GM18907 (cell line): Measurements from ENCODE around the gene ZFP36L2.

Experiments
- ATAC-seq: cut with Tn5 transposase; IDR thresholded peaks from one replicate; pipeline ENCODE4 v1.9.1; 2021; ENCODE audit warnings: mild to moderate bottlenecking, moderate library complexity; ENCODE audit not compliant: unreplicated experiment

ZFP36L2 gene

GRCh38 chr2:43250015-43250414 lies 23.6 kb upstream of the ZFP36L2 start:
- no peak for ATAC-seq

GRCh38 chr2:43248621-43249020 lies 22.2 kb upstream of the ZFP36L2 start:
- ATAC-seq: no peak

GRCh38 chr2:43246641-43247040 lies 20.2 kb upstream of the ZFP36L2 start:
- ATAC-seq: no peak

- no peak for ATAC-seq
Observed at GRCh38 chr2:43241558-43241957, 15.2 kb upstream of the ZFP36L2 start.

GRCh38 chr2:43240766-43241150 lies 14.4 kb upstream of the ZFP36L2 start:
- no peak for ATAC-seq

GRCh38 chr2:43239981-43240765 lies 13.8 kb upstream of the ZFP36L2 start:
- ATAC-seq: peak; percentile 39

GRCh38 chr2:43238813-43239212 lies 12.4 kb upstream of the ZFP36L2 start:
- ATAC-seq: no peak

GRCh38 chr2:43238176-43238575 lies 11.8 kb upstream of the ZFP36L2 start:
- no peak for ATAC-seq

- no peak for ATAC-seq
Observed at GRCh38 chr2:43233218-43234212, 7.1 kb upstream of the ZFP36L2 start.

GRCh38 chr2:43230951-43231827 lies 4.8 kb upstream of the ZFP36L2 start:
- ATAC-seq: no peak

- no peak for ATAC-seq
Observed at GRCh38 chr2:43230351-43230885, 4.0 kb upstream of the ZFP36L2 start.

GRCh38 chr2:43228756-43229659 lies 2.6 kb upstream of the ZFP36L2 start:
- no peak for ATAC-seq

GRCh38 chr2:43228321-43228751 lies 1.9 kb upstream of the ZFP36L2 start:
- ATAC-seq: no peak

- ATAC-seq: peak; percentile 2
Observed at GRCh38 chr2:43227830-43228281, 1.4 kb upstream of the ZFP36L2 start.

- peak; percentile 13 for ATAC-seq
Observed at GRCh38 chr2:43226955-43227829, 786 bp upstream of the ZFP36L2 start.

GRCh38 chr2:43225788-43226557 lies 433 bp downstream of the ZFP36L2 start:
- peak; percentile 37 for ATAC-seq

- ATAC-seq: no peak
Observed at GRCh38 chr2:43225093-43225787, 1.2 kb downstream of the ZFP36L2 start.
